ENCODE data around the gene CDC42BPA. TPM values are rescaled to one million over a fixed set of nuclear protein-coding genes. Genes with fewer than 3 reads are reported as not detected.

CDC42BPA gene
- total and polyA plus RNA-seq, 2 of the 13 experiments (the other 11 are each of a cell fraction or from before 2014, with no cell fraction given): 6.5 to 16.0 TPM

DNA sequence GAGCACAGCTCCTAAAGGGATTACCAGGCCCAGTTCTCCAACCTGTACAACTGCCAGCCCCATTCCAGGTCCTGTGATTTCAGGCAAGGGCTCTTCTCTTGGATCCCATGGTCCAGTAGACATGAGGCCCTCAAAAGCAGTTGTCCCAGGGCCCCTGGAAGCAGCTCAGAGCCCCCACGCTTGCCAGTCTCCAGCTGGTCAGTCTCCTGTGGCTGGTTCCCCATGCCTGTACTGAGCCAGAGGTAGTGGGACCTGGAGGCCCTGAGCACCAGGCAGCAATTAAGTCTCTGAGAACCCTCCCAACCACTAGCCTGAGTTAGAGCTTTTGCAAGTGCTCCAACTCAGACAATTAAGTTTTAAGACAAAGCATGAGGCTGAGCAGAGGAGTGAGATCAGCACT, 36.9 kb downstream of the CDC42BPA start:
- no TSS peak for BruUV-seq (replicated peaks)
- FAIRE-seq: no peak
- 0 out of 5 replicates have a peak, but pooled peaks cover 0 to 3% of the 10 kb centered on the region in 2 experiments for H3K36me3 ChIP-seq (replicated peaks in 1 of 2; ENCODE audit: control insufficient read depth in 1 of 2, insufficient read depth in 2 of 2, low read length in 2 of 2)
- H3K4me2 ChIP-seq (ENCODE audit: low read depth, low read length): no peak overlapping the region
- no peak for ATAC-seq
- in situ Hi-C loops (cut with HindIII; ENCODE audit: extremely low pct_ligation_motif_present, low pct_unique_long_range_greater_than_20kb) (no loop called here), intact Hi-C loops (cut with micrococcal nuclease; ENCODE audit: unreplicated experiment) (no loop called here)
- 100% methylated on average over 1 of the region's 1 CpG for WGBS (ENCODE audit: low lambda C conversion rate)
- H3K79me2 ChIP-seq (ENCODE audit: insufficient read depth, low read length): peaks cover 7% of the 10 kb centered on the region
- H3K4me1 ChIP-seq (ENCODE audit: insufficient read depth, low read length): no peaks in the 10 kb centered on the region
- H3K4me3 ChIP-seq (replicated peaks in 1 of 3; ENCODE audit: insufficient read depth in 1 of 3, low read depth in 2 of 3, low read length in 3 of 3): no peak overlapping the region
- no peaks in the 10 kb centered on the region for H3K27me3 ChIP-seq (ENCODE audit: control insufficient read depth in 1 of 2, insufficient read depth in 2 of 2, low read length in 2 of 2)
- H3K9ac ChIP-seq (ENCODE audit: insufficient read depth, low read depth, low read length): no peak overlapping the region
- no peak overlapping the region for H2AFZ ChIP-seq (ENCODE audit: low read length)
- peaks cover 13% of the 10 kb centered on the region for H3K9me3 ChIP-seq (ENCODE audit: low read length)
- no peak for DNase-seq (ENCODE audit: low spot score)
- H3K27ac ChIP-seq (ENCODE audit: extremely low read length, insufficient read depth, low read length): no peak overlapping the region
- ChIA-PET CTCF (ENCODE audit: low intra/inter-chr PET ratio, low total read pairs) (no interaction called here), POLR2A (no interaction called here)
- H4K20me1 ChIP-seq (ENCODE audit: insufficient read depth, low read length): 0 out of 2 replicates have a peak, but pooled peaks cover 2% of the 10 kb centered on the region
- TF ChIP-seq U2AF1 (optimal IDR thresholded peaks at IDR 0.05; ENCODE audit: low read depth, low read length) (no peak), AKAP8 (CRISPR knock-in tag; IDR thresholded peaks at IDR 0.05) (no peak), IRF2 (CRISPR knock-in tag; IDR thresholded peaks at IDR 0.05) (no peak), MEIS2 (CRISPR knock-in tag; IDR thresholded peaks at IDR 0.05) (no peak), IRF9 (CRISPR knock-in tag; IDR thresholded peaks at IDR 0.05; ENCODE audit: borderline replicate concordance) (no peak), MBD4 (IDR thresholded peaks at IDR 0.05; ENCODE audit: borderline replicate concordance, low read length) (no peak), IKZF5 (CRISPR knock-in tag; IDR thresholded peaks at IDR 0.05) (no peak), KAT2B (IDR thresholded peaks at IDR 0.05; ENCODE audit: borderline replicate concordance, low read depth, low read length) (no peak), FOSL1 (CRISPR knock-in tag; IDR thresholded peaks at IDR 0.05; ENCODE audit: borderline replicate concordance) (no peak), POLR2AphosphoS2 (IDR thresholded peaks at IDR 0.05; ENCODE audit: low read depth, low read length) (no peak), ZNF224 (CRISPR knock-in tag; IDR thresholded peaks at IDR 0.05) (no peak), ZNF251 (CRISPR knock-in tag; IDR thresholded peaks at IDR 0.05) (no peak), WIZ (CRISPR knock-in tag; IDR thresholded peaks at IDR 0.05) (no peak), ZNF317 (CRISPR knock-in tag; IDR thresholded peaks at IDR 0.05) (no peak), ZNF782 (CRISPR knock-in tag; IDR thresholded peaks at IDR 0.05; ENCODE audit: borderline replicate concordance) (no peak), ZNF687 (CRISPR knock-in tag; IDR thresholded peaks at IDR 0.05) (no peak)
- TF ChIP-seq, protein P1, sequence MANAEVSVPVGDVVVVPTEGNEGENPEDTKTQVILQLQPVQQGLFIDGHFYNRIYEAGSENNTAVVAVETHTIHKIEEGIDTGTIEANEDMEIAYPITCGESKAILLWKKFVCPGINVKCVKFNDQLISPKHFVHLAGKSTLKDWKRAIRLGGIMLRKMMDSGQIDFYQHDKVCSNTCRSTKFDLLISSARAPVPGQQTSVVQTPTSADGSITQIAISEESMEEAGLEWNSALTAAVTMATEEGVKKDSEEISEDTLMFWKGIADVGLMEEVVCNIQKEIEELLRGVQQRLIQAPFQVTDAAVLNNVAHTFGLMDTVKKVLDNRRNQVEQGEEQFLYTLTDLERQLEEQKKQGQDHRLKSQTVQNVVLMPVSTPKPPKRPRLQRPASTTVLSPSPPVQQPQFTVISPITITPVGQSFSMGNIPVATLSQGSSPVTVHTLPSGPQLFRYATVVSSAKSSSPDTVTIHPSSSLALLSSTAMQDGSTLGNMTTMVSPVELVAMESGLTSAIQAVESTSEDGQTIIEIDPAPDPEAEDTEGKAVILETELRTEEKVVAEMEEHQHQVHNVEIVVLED (CRISPR knock-in tag; IDR thresholded peaks at IDR 0.05; ENCODE audit: borderline replicate concordance): no peak
